GM12892 (cell line): Measurements from ENCODE around the gene ZNF653.
"Not testable (repeated sequence)": the region's sequence is repeated elsewhere in the genome, so short reads cannot be mapped to it uniquely, and the experiment has no call there.

Source experiments
- DNase-seq: peaks from one replicate; pipeline ENCODE4 v3.0.0; 2011; ENCODE audit not compliant: insufficient read length
- FAIRE-seq: peaks from 2 replicates; lab custom pipeline; 2011; peaks lifted over from hg19 to GRCh38; lab: Jason Lieb, UNC
- POLR2A ChIP-seq: IDR thresholded peaks from 2 replicates; pipeline ENCODE4 v1.6.1; 2011; ENCODE audit warnings: low read depth, low read length, control low read depth
- POLR2AphosphoS5 ChIP-seq: IDR thresholded peaks from 2 replicates; pipeline ENCODE4 v1.6.1; 2011; ENCODE audit warnings: low read depth, low read length, control low read depth
- TAF1 ChIP-seq: IDR thresholded peaks from 2 replicates; pipeline ENCODE4 v1.6.1; 2011; ENCODE audit warnings: low read depth, mild to moderate bottlenecking, control low read depth, low read length, borderline replicate concordance

The ZNF653 gene

DNA sequence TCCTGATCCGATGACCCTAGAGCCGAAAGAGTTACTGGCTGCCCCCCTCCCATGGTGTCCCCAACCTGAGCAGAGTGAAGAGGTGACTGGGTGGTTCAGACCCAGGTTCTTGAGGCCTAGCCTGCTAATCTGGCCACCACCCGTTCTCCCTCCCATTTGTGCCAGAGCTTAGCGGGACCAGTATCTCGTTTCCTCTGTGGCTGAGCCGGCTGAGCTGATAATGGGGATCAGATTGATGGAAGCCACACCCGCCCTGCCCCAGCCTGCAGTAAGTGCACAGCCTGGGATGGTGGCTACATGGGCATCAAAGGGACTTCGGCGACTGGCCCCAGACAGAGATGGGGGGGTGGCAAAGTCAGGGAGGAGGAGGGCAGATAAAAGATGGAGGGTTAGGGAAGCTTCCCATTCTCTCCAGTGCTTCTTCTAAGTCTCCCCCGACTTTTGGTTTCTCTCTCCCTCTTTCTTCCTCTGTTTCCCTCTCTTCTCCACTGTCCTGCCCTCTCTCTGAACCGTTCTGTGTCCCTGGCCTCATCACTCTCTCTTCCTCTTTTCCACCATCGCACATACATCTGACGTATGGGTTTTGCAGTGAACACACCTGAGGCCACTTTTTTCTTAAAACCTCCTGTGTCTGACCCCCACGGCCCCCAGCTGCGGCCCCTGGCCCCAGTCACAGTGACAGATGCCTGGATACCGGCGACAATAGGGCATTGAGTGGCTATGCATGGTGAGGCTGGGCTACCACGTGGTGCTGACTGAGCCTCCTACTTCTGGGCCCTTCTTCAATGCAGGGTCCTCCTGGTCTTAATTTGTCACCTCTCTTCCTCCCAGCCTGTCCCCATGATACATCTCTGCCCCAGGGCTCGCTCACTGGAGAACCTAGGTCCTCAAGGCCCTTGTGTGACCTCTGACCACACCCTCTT lies 27.2 kb downstream of the ZNF653 start:
- no peak for FAIRE-seq
- peak; percentile 9 for DNase-seq
- no peak for TF ChIP-seq TAF1
- TF ChIP-seq POLR2AphosphoS5, result no peak
- no peak for TF ChIP-seq POLR2A

DNA sequence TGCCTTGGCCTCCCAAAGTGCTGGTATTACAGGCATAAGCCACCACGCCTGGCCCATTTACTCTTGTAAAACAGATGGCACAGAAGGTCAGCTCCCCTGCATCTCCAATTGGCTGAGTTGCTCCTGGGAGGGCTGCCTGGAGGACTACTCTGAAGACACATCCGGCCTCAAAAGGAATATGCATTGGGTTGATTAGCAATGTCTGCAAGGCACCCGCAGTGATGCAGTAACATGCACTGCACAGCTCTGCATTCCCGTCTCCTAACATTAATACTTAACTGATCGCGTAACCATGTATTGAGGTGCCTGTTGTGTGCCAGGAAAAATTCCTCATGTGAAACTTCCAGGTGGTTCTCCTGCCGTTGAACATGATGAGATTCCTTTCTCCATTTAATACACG lies 29.8 kb downstream of the ZNF653 start:
- TF ChIP-seq TAF1, result no peak
- no peak for TF ChIP-seq POLR2A
- TF ChIP-seq POLR2AphosphoS5, result no peak
- FAIRE-seq (no peak), DNase-seq (no peak)

DNA sequence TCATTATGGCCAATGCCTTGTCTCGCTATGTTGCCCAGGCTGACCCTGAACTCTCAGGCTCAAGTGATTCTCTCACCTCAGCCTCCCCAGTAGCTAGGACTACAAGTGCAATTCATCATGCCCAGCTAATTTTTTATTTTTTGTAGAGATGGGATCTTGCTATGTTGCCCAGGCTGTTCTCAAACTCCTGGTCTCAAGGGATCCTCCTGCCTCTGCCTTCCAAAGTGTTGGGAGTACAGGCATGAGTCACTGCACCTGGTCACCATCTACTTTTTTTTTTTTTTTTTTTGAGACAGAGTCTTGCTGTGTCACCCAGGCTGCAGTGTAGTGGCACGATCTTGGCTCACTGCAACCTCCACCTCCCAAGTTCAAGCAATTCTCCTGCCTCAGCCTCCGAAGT lies 30.3 kb downstream of the ZNF653 start:
- FAIRE-seq, DNase-seq: not testable (repeated sequence)

DNA sequence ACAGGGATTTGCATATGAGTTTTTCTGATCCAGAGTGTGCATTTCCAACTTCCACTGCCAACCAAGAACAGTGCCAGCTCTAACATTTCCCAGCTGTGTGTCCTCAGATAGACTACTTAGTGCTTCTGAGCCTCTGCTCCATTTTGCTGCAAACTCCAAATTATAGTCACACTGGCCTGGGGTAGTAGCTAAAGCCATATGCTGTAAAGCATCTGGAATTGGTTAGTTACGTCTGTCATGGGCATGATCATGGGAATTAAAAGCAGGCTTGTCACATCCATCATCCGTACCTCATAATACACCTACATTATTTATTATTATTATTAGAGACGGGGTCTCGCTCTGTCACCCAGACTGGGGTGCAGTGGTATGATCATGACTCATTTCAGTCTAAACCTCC lies 31.9 kb downstream of the ZNF653 start:
- no peak for FAIRE-seq
- no peak for DNase-seq

DNA sequence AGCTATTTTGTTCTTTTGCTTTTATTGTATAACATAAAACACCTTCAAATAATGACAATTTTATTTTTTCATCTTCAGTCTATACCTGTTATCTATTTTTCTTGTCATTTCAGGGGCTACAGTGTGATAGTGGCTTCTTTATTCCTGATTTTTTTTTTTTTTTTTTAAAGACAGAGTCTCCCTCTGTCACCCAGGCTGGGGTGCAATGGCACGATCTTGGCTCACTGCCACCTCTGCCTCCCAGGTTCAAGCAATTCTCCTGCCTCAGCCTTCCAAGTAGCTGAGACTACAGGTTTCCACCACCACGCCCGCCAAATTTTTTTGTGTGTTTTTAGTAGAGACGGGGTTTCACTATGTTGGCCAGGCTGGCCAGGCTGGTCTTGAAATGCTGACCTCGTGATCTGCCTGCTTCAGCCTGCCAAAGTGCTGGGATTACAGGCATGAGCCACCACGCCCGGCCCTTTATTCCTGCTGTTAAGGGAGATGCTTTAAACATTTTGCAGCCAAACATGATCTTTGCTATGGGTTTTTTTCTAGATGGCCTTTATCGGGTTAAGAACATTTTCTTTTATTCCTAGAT lies 37.3 kb downstream of the ZNF653 start:
- DNase-seq, FAIRE-seq: not testable (repeated sequence)

More for the DNA sequence above, 31.9 kb downstream of the ZNF653 start:
- no peak for TF ChIP-seq POLR2AphosphoS5
- TF ChIP-seq POLR2A, result no peak
- no peak for TF ChIP-seq TAF1

DNA sequence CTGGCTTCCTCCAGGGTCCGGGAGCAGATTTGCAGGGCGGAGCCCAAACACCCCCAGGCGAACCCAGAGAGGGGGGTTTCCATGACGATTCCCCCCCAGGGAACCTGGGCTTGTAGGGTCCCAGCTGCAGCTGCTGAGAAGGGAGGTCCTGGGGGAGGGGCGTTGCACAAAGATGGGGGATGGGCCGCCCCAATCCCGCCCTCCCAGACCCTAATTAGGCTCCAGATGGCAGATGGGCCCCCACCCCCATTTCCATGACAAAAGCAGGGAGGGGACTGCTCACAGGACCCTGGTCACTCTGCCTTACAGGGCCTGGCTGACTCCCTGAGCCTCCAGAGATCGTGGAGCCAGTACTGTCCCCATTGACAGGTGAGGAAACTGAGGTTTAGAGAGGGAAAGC lies 40.0 kb downstream of the ZNF653 start:
- TF ChIP-seq POLR2AphosphoS5, result no peak
- TF ChIP-seq TAF1, result no peak
- TF ChIP-seq POLR2A, result no peak
- FAIRE-seq, result no peak

DNA sequence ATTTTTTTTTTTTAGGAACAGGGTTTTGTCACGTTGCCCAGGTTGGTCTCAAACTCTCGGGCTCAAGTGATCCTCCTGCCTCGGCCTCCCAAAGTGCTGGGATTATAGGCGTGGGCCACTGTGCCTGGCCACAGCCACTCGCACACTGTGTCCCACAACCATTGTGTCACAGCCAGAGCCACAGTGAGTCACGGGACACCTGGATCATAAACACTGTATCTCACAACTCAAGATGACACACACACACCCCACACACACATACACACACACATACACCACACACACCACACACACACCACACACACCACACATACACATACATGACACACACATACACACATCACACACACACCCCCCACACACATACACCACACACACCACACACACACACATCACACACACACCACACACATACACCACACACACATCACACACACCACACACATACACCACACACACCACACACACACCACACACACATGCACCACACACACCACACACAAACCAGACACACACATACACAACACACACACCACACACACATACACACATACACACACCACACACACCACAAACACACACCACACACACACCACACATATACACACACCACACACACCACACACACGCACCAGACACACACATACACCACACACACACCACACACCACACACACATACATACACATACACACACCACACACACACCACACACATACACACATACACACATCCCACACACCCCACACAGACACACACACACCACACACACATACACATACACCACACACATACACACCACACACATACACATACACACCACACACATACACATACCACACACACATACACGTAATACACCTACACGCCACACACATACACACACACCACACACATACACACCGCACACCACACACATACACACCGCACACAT lies 41.0 kb downstream of the ZNF653 start:
- peak; percentile 97 for FAIRE-seq
- TF ChIP-seq TAF1 (no peak), POLR2AphosphoS5 (no peak), POLR2A (no peak)
- DNase-seq, result no peak

More for the DNA sequence above, 40.0 kb downstream of the ZNF653 start:
- no peak for DNase-seq

DNA sequence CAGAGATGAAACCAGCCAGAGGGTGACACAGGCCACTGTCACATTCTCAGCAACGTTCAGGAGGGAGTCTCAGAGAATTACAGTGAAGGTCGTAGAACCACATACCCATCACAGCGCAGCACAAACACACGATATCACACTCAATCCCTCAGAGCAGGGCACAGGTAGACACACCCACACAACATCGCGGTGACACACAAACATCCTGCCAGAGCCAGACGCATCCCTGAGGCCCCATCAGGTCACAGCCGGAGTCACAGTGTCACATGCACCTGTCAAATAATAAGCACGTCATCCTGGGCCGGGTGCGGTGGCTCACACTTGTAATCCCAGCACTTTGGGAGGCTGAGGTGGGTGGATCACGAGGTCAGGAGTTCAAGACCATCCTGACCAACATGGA lies 42.2 kb downstream of the ZNF653 start:
- no peak for TF ChIP-seq POLR2A
- no peak for TF ChIP-seq TAF1
- TF ChIP-seq POLR2AphosphoS5, result no peak
- no peak for DNase-seq
- no peak for FAIRE-seq

DNA sequence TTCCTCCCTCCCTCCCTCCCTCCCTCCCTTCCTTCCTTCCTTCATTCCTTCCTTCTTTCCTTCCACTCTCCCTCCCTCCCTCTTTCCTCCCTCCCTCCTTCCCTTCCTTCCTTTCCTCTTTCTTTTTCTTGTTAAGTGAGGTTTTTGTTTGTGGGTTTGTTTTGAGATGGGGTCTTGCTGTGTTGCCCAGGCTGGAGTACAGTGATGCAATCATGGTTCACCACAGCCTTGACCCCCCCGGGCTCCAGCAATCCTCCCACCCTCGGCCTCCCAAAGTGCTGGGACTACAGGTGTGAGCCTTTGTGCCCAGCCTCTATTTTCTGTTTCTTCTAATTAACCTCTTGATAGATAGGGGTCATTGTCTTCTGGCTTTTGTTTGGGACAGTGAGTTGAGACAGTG lies 44.2 kb downstream of the ZNF653 start:
- FAIRE-seq (no peak), DNase-seq (no peak)
- TF ChIP-seq TAF1 (no peak), POLR2AphosphoS5 (no peak), POLR2A (no peak)

DNA sequence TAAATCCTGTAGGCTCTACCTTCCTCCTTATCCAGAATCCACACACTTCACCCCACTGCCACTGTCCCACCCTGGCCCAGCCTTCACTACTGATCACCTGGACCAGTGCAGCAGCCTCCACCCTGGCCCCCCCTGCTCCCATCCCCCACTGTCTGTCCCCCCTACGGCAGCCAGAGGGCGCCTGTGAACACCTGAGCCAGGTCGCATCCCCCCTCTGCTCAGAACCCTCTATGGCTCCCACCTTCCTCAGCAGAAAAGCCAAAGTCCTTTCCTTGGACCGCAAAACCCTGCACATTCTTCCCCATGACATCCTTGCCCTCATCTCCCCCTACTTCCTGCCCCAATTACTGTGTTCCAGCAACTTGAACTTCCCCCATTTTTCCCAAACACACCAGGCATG lies 45.4 kb downstream of the ZNF653 start:
- TF ChIP-seq POLR2AphosphoS5 (no peak), TAF1 (no peak), POLR2A (no peak)
- DNase-seq (peak; percentile 41), FAIRE-seq (no peak)

DNA sequence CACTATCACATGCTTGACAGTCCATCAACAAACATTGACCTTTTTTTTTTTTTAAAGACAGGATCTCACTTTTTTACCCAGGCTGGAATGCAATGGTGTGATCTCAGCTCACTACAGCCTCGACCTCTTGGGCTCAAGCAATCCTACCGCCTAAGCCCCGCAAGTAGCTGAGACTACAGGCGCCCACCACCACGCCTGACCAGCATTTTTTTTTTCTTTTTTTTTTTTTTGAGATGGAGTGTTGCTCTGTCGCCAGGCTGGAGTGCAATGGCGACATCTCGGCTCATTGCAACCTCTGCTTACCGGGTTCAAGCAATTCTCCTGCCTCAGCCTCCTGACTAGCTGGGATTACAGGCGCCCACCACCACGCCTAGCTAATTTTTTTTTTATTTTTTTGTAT lies 46.7 kb downstream of the ZNF653 start:
- FAIRE-seq, DNase-seq: not testable (repeated sequence)
